Smooth muscle cell (in vitro differentiated cells): ENCODE data around the gene ZC3H12C. TPM values are rescaled to one million over a fixed set of nuclear protein-coding genes. Genes with fewer than 3 reads are reported as not detected.

Source experiments
- DNase-seq: peaks from one replicate; lab custom pipeline; 2025; ENCODE audit not compliant: unreplicated experiment; lab: John Stamatoyannopoulos, UW
- H2AFZ ChIP-seq: fragments of 200-600 bp; sonication (generic); 2 replicates; pipeline ENCODE4 v1.6.0; 2016; ENCODE audit warnings: antibody characterized with exemption, low read depth, mild to moderate bottlenecking
- H3F3A ChIP-seq: fragments of 200-600 bp; sonication (generic); 2 replicates; pipeline ENCODE4 v1.6.0; 2017; ENCODE audit warnings: antibody characterized with exemption, low read depth
- H3K27ac ChIP-seq: fragments of 200-600 bp; sonication (generic); 2 replicates; pipeline ENCODE4 v1.5.1; 2016; ENCODE audit warnings: low read depth, mild to moderate bottlenecking
- H3K27me3 ChIP-seq: fragments of 200-600 bp; sonication (generic); 2 replicates; pipeline ENCODE4 v1.6.1; 2016; ENCODE audit warnings: low read depth, mild to moderate bottlenecking
- H3K36me3 ChIP-seq: fragments of 200-600 bp; sonication (generic); 2 replicates; pipeline ENCODE4 v1.5.1; 2016; ENCODE audit warnings: low read depth
- H3K4me1 ChIP-seq: fragments of 200-600 bp; sonication (generic); 2 replicates; pipeline ENCODE4 v1.5.1; 2016; ENCODE audit warnings: low read depth
- H3K4me2 ChIP-seq: fragments of 200-600 bp; sonication (generic); 2 replicates; pipeline ENCODE4 v1.6.0; 2016; ENCODE audit warnings: mild to moderate bottlenecking
- H3K4me3 ChIP-seq: fragments of 200-600 bp; sonication (generic); 2 replicates; pipeline ENCODE4 v1.5.1; 2016; ENCODE audit warnings: mild to moderate bottlenecking
- H3K79me2 ChIP-seq: fragments of 200-600 bp; sonication (generic); 2 replicates; pipeline ENCODE4 v1.6.0; 2016; ENCODE audit warnings: low read depth, mild to moderate bottlenecking
- H3K9ac ChIP-seq: fragments of 200-600 bp; sonication (generic); 2 replicates; pipeline ENCODE4 v1.6.0; 2016; ENCODE audit warnings: low read depth
- H3K9me3 ChIP-seq: fragments of 200-600 bp; sonication (generic); replicated peaks from 2 replicates; pipeline ENCODE4 v1.5.1; 2016; ENCODE audit warnings: low read depth
- H4K20me1 ChIP-seq: fragments of 200-600 bp; sonication (generic); 2 replicates; pipeline ENCODE4 v1.6.0; 2016; ENCODE audit warnings: low read depth
- WGBS: methylation state at CpG from one replicate; pipeline ENCODE4 v1.1.7; 2016; ENCODE audit warnings: low lambda C conversion rate; 5-methylcytosine and 5-hydroxymethylcytosine counted together
- polyA plus RNA-seq: library from polyadenylated mRNA; unstranded; fragments of >200 nt; fragmentation: Nextera tagmentation; extraction: Ambion mirVana; gene quantifications from 2 replicates; pipeline ENCODE4 v1.2.1, GENCODE V29; 2016
- total RNA-seq: library from RNA; depleted of rRNA; stranded (reverse); fragments of >200 nt; gene quantifications from 2 replicates; pipeline ENCODE4 v1.2.3, GENCODE V29; 2014
- TF ChIP-seq, protein P1 (sequence below): fragments of 200-600 bp; sonication (generic); IDR thresholded peaks from 2 replicates; pipeline ENCODE4 v1.5.1; 2017; ENCODE audit warnings: borderline replicate concordance, mild to moderate bottlenecking, antibody characterized with exemption; ENCODE audit not compliant: insufficient read depth, poor library complexity, severe bottlenecking

Gene ZC3H12C
- total and polyA plus RNA-seq, 2 experiments from 2014 or later: 1.9 to 10.6 TPM

DNA sequence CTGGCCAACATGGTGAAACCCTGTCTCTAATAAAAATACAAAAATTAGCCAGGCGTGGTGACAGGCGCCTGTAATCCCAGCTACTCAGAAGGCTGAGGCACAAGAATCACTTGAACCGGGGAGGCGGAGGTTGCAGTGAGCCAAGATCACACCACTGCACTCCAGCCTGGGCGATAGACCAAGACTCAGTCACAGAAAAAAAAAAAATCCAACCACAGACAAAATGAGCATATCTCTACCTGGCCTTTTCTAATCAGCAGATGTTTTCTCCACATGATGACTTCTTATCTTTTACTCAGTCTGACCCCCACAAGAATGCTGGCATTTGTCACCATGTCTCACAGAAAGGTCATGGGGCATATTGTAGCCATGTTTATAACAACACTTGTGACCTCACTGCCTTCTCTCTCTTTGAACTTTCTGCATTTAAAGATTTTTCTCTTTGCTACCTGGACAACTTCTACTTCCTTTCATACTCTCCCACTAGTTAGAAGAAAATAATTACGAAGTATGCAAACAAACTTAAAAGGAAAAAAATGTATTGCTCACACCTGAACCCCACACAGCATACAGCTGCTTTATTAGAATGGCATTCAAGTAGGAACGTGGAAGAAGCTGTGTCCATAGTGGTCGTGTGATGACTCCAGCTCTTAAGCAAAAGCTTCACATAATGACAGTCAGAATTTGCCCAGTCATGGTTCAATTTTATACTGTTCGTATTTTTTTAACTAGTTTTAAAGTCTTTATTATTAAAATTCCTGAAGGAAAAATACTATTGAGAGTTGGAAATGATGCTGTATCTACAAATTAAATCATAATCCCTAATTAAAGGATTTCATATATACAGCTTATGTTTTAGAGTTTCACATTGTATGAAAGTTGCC is 65.4 kb downstream of the ZC3H12C start:
- Histone ChIP-seq H3F3A (no peaks in the 10 kb centered on the region), H3K27me3 (no peaks in the 10 kb centered on the region), H3K79me2 (no peaks in the 10 kb centered on the region), H2AFZ (no peak overlapping the region), H3K27ac (no peak overlapping the region), H3K9ac (no peak overlapping the region), H3K4me2 (no peak overlapping the region), H3K4me1 (no peaks in the 10 kb centered on the region), H3K9me3 (no peaks in the 10 kb centered on the region), H3K36me3 (no peaks in the 10 kb centered on the region), H3K4me3 (no peak overlapping the region), H4K20me1 (no peaks in the 10 kb centered on the region)
- no peak for DNase-seq
- WGBS: 93% methylated on average over 9 of the region's 9 CpGs
- TF ChIP-seq, protein P1, sequence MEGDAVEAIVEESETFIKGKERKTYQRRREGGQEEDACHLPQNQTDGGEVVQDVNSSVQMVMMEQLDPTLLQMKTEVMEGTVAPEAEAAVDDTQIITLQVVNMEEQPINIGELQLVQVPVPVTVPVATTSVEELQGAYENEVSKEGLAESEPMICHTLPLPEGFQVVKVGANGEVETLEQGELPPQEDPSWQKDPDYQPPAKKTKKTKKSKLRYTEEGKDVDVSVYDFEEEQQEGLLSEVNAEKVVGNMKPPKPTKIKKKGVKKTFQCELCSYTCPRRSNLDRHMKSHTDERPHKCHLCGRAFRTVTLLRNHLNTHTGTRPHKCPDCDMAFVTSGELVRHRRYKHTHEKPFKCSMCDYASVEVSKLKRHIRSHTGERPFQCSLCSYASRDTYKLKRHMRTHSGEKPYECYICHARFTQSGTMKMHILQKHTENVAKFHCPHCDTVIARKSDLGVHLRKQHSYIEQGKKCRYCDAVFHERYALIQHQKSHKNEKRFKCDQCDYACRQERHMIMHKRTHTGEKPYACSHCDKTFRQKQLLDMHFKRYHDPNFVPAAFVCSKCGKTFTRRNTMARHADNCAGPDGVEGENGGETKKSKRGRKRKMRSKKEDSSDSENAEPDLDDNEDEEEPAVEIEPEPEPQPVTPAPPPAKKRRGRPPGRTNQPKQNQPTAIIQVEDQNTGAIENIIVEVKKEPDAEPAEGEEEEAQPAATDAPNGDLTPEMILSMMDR: no peak

DNA sequence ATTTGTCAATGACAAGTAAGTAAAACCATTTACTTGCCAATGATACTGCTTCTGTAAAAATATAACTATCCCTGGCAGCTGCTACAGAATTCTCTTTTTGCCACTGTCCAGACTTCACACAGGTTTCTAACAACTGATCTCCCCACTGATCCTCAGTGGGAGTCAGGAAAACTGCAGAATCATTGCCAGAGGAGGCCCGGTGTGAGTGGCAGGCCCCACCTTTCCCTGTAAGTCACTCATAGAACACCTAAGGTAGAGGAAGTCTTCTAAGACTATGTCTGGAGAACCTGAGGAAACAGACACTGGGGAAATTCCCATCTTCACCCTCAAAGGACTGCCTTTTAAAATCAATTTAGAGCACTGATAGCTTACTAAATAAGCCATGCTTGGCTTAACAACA is 66.3 kb downstream of the ZC3H12C start:
- H3K36me3 ChIP-seq: no peaks in the 10 kb centered on the region
- WGBS: 96% methylated on average over 1 of the region's 1 CpG
- H3K9ac ChIP-seq: no peak overlapping the region
- no peaks in the 10 kb centered on the region for H3K4me1 ChIP-seq
- no peak for DNase-seq
- TF ChIP-seq, protein P1: no peak
- no peak overlapping the region for H3K4me2 ChIP-seq
- H3K4me3 ChIP-seq: no peak overlapping the region
- H3F3A ChIP-seq: no peaks in the 10 kb centered on the region
- H3K27me3 ChIP-seq: no peaks in the 10 kb centered on the region
- no peaks in the 10 kb centered on the region for H4K20me1 ChIP-seq
- no peaks in the 10 kb centered on the region for H3K79me2 ChIP-seq
- H2AFZ ChIP-seq: no peak overlapping the region
- H3K9me3 ChIP-seq: no peaks in the 10 kb centered on the region
- no peak overlapping the region for H3K27ac ChIP-seq

DNA sequence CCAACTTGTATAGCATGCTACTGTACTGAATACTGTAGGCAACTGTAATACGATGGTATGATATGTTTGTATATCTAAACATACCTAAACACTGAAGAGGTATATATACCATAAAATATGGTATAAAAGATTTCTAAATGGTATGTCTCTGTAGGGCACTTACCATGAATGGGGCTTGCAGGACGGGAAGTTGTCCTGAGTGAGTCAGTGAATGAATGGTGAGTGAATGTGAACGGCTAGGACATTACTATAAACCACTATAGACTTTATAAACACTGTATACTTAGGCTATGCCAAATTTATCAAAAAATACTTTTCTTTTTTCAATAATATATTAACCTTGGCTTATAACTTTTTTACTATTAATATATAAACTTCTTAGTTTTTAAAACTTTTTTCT is 66.8 kb downstream of the ZC3H12C start:
- Histone ChIP-seq H3K27me3 (no peaks in the 10 kb centered on the region), H3K79me2 (no peaks in the 10 kb centered on the region), H3K9ac (no peak overlapping the region), H3F3A (no peaks in the 10 kb centered on the region), H4K20me1 (no peaks in the 10 kb centered on the region), H2AFZ (no peak overlapping the region), H3K36me3 (no peaks in the 10 kb centered on the region), H3K4me3 (no peak overlapping the region), H3K9me3 (no peaks in the 10 kb centered on the region), H3K4me1 (no peaks in the 10 kb centered on the region), H3K4me2 (no peak overlapping the region), H3K27ac (no peak overlapping the region)
- 92% methylated on average over 3 of the region's 3 CpGs for WGBS
- DNase-seq: no peak
- TF ChIP-seq, protein P1: no peak

DNA sequence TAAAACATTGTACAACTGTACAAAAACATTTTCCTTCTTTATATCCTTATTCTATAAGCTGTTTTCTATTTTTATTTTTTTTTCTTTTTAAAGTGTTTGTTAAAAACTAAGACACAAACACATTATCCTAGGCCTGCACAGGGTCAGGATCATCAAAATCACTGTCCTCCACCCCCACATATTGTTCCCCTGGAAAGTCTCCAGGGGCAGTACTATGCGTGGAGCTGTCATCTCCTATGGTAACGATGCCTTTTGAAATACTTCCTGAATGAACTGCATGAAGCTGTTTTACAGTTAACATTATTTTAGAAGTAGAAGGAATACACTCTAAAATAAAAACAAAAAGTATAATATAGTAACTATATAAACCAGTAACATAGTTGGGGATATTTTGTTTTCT is 67.2 kb downstream of the ZC3H12C start:
- Histone ChIP-seq H2AFZ (no peak overlapping the region), H3K9ac (no peak overlapping the region), H4K20me1 (no peaks in the 10 kb centered on the region), H3K4me2 (no peak overlapping the region), H3K27ac (no peak overlapping the region), H3K4me1 (no peaks in the 10 kb centered on the region), H3F3A (no peaks in the 10 kb centered on the region), H3K27me3 (no peaks in the 10 kb centered on the region), H3K9me3 (no peaks in the 10 kb centered on the region), H3K36me3 (no peaks in the 10 kb centered on the region), H3K79me2 (no peaks in the 10 kb centered on the region), H3K4me3 (no peak overlapping the region)
- TF ChIP-seq, protein P1: no peak
- DNase-seq: no peak
- 81% methylated on average over 2 of the region's 2 CpGs for WGBS
